Activated CD8-positive, alpha-beta memory T cell treated with anti-CD3 and anti-CD28 coated beads, Interleukin-2, amount 50 U/mL, for 1 hour (primary cell): ENCODE results near the gene HCN1.
"Not testable (repeated sequence)": the region's sequence is repeated elsewhere in the genome, so short reads cannot be mapped to it uniquely, and the experiment has no call there.

ENCODE experiments used
- DNase-seq: peaks from one replicate; pipeline ENCODE4 v3.0.0-alpha.2; 2020; ENCODE audit errors: extremely low read depth

HCN1 gene

DNA sequence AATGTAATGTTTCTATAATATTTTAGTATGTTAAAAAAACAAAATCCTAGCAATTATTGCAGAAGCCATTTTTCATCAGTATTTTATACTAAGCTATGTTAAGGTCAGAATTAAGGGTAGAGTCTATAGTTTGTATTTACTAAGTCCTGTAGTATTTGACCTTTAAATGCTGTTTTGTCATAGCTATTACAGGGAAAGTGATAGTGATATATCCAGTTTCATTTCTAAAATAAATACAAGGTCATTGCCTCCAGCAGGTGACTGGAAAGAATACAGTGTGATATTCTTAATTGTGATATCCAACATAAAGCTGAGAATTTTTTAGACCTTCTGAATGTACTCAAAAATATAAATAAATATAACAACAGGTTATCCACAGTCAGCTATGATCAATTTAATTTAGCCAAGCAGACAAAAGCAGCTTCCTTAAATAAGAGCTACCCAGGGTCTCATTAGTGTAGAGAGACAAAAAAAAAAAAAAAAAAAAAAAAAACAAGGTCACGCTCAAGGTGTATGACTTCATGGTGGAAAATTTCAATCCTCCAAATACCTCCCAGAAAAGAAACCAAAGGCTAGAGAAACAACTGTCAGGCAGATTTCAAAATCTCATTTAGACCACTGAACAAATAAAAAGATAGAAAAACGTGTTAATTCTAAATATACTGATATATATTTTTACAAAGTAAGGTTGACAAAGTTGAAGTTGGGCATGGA is 278.7 kb downstream of the HCN1 start:
- DNase-seq, result no peak

DNA sequence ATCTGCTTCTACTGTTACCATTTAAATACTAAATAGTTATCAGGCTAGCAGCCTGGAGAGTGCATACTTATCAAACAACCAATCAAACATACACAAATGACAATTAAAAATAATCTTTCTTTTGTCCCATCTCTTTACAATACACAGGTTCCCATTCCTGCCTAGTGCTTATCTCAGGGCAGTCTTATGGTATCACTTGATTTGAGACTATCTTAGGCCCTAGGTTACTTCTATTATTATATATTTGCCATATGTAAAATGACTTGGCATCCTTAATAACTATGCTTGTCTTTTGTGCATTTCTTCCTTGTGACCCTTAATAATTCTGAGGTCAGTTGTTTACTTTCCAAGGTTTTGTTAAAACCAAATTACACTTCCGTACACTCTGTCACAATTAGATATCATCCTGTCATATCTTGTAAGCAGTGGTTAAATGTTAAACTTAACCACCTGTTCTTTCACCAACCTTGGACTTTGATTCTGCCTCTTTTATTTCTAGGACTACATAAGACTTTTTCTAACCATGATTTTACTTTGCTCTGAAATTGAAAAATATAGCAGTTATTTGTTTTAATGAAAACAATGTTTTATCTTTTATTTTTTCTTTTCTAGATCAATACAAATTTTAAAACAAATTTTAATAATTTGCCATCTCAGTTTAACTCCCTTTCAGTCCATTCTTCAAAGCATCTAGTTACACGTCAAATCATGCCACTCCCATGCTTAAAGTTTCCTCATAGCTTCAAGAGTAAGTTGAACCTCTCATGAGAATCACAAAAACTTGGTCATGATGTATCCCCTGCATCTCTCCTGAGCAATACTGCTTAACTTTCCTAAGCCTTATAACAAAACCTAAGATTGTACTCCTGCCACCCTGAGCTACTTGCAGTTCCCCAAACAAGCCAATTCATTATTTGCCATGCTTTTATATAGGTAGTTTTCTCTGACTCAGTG is 281.3 kb downstream of the HCN1 start:
- DNase-seq, result no peak

DNA sequence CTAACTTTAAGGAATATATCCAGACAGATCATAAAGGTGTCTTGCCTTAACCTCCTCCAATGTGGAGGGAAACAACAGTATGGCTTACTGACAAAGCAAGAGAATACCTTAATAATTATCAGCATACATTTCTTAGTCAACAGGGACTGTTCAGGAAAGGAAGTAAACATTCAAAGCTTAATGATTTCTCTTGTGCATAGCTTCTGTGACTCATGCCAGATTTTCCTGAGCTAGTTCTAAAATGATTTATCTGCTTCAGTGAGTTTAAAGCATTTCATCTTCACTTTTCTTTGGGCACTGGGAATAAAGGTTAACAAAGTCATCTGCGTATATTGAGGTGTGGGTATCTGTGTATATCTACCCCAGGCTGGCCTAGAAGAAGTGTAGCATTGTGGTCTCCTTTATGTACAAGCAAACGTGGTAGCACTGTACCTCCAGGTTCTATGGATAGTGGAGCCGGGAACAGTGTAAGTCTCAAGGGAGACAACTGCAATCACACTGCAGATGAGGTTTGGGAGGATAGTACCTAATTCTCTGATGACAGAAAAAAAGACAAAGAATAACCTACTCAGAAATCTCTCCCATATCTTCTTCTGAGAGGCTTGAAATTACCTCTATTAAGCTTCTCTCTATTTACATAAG is 284.1 kb downstream of the HCN1 start:
- no peak for DNase-seq

DNA sequence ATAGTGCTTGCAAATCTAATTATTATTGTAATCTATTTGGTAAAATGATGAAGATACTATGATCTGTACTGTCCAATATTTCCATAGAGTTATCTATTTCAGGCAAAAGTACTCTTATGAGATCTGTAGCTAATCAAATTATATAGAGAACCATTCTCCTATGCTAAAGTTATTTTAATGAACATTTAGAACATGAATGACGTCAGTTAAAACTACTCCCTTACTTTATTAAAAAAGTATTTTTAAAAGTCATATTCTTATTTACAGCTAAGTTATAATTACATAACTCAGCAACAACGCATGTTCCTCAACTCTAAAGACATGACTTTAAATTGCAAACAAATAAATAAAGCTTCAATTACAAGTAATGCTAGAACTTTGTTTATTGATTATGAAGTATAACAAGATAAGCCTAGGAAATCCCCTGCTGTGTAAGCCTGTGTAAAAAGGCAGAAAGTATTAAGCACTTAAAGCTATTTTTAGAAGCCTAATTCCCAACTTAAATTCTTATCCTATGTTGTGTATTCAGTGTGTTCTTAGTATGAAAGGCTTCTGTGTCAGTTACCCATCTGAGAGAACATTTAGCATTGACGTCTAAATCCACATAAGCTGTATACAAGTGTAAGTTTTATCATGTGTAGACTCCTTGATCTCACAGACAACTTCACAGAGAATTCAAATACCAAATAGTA is 285.7 kb downstream of the HCN1 start:
- DNase-seq, result no peak

DNA sequence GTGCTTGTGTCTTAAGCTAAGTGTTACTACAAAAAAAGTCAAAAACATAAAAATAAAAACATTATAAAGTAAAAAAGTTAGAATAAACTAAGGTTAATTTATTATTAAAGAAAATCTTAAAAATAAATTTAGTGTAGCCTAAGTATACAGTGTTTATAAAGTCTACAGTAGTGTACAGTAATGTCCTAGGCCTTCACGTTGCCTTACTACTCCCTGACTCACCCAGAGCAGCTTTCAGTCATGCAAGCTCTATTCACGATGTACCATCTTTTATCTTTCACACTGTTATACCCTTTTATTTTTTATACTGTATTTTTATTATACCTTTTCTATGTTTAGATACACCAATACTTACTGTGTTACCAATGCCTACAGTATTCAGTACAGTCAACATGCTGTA is 288.1 kb downstream of the HCN1 start:
- no peak for DNase-seq

DNA sequence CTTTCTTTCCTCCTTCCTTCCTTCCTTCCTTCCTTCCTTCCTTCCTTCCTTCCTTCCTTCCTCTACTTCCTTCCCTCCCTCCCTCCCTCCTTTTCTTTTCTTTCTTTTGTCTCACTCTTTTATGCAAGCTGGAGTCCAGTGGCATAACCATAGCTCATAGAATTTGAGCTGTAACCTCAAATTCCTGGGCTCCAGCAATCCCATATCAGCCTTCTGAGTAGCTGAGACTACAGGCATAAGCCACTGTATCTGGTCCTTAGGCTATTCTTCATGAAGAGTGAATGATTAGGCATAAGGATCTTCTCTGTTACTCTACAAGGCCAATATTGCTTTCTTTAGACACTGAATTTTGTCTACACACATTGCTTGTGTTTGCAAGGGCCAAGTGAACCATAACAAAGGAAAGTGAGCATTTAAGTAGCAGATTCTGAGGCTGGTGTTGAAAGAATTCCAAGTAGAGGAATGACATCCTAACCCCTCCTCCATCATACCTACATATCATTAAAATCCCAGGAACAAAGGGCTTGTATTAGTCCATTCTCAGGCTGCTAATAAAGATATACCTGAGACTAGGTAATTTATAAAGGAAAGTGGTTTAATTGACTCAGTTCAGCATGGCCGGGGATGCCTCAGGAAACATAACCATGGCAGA is 293.2 kb downstream of the HCN1 start:
- no peak for DNase-seq

DNA sequence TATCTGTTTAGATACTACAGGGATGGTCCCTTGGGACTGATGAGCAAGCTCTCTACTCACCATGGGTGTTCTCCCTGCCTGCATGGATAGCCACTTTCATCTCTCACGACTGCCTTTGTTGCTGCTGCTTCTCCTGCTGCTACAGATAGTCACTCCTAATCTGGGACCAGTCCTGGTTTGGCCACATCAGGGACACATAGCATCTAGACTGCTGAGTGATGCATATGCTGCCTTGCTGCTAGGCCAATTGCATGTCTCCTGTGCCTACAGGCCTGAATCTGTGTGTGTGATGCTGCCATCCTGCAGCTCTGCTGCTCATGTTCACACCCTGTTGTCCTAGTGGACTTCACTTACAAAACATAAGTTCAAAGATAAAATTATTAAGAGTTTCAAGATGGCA is 297.1 kb downstream of the HCN1 start:
- DNase-seq, result no peak

DNA sequence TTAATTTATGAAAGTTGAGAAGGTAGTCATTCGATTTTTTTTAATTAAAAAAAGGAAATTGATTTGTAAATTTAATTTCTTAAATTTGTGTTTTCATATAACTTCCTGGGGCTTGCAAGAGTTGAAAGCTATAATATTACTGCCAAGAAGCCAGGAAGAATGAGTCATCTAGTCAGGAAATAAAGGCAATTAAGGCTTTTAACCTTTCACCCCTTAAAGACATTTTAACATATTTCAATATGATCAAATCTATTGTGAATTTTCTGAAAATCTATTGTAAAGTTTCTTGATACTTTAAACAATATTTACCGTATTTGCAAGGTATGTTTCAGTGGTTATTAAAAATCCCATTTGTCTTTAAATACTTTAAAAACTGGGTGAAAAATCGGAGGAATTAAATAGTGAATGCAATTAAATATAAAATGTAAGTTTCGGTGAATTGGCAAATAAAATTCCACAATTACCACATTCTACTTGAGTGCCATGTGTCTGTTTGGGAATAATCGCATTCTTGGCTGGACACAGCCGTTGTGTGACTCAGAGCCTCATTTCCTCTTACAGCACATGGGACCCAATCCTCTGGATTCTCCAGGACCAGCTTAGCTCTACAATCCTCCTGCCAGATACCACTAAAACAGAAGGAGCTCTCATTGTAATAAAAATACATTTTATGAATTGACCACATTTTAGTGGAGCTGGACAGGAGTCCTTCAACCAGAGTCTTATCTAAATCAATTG is 310.7 kb downstream of the HCN1 start:
- no peak for DNase-seq

DNA sequence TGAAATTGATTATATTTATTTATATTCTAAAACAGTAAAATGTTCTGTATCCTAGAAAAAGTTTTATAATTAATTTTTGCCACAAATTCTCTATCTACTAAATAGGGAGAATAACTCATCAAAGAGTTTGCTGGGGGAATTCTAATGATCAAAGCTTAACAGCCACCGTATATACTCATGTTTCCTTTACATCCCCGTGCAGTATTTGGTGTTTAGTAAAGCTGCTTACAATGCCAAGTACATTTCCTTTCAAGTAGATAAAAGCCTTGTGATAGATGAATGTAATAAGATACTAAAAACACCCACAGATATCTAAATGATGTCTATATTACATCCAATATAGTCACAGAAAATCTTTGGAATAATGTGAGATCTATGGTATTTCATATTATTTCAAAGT is 312.2 kb downstream of the HCN1 start:
- no peak for DNase-seq

DNA sequence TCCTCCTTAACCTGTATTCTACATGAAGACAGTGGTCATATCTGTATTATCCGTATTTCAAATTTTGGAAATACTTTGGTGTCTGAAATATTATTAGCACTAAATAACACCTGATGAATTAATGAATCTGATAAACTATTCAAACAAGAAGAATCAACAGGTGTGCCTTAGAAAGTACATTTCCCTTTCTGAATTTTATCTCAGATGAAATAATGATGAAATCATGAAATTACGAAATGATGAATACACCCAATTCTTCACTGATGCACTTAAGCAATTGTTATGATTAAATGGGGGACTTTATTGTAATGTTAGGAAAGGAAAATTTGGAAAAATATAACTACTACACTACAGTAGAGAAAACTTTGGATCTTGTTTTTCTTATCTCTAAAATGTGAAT is 313.6 kb downstream of the HCN1 start:
- no peak for DNase-seq

DNA sequence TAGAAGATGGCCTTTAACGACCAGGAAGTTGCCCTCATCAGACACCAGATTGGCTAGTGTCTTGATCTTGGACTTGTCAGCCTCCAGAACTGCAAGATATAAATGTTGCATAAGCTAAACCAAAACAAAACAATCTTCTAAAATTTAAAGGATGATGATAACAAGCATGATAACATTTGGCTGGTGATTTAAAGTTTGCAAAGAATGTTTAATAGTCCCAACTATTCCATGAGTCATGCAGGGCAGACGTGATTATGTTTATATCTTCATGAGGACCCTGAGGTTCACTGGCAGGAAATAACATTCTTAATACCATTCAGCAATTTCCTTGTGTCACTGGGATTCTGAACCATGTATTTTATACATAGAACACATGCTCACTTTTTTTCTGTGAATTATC is 319.8 kb downstream of the HCN1 start:
- no peak for DNase-seq

DNA sequence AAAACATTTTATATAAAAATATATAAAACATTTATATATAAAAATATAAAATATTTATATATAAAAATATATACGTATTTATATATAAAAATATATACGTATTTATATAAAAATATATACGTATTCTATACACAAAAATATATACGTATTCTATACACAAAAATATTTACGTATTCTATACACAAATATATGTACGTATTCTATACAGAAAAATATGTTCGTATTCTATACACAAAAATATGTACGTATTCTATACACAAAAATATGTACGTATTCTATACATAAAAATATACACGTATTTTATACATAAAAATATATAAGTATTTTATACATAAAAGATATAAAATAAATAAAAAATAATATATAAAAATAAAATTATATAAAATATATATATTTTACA is 323.6 kb downstream of the HCN1 start:
- DNase-seq, result no peak

DNA sequence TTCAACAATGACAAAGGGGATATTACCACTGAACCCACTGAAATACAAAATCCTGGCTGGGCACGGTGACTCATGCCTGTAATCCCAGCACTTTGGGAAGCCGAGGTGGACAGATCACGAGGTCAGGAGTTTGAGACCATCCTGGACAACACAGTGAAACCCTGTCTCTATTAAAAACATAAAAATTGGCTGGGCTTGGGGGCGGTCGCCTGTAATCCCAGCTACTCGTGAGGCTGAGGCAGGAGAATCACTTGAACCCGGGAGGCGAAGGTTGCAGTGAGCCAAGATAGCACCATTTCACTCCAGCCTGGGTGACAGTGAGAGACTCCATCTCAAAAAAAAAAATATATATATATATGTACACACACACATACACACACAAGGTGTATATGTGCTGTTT is 324.8 kb downstream of the HCN1 start:
- not testable (repeated sequence) for DNase-seq

DNA sequence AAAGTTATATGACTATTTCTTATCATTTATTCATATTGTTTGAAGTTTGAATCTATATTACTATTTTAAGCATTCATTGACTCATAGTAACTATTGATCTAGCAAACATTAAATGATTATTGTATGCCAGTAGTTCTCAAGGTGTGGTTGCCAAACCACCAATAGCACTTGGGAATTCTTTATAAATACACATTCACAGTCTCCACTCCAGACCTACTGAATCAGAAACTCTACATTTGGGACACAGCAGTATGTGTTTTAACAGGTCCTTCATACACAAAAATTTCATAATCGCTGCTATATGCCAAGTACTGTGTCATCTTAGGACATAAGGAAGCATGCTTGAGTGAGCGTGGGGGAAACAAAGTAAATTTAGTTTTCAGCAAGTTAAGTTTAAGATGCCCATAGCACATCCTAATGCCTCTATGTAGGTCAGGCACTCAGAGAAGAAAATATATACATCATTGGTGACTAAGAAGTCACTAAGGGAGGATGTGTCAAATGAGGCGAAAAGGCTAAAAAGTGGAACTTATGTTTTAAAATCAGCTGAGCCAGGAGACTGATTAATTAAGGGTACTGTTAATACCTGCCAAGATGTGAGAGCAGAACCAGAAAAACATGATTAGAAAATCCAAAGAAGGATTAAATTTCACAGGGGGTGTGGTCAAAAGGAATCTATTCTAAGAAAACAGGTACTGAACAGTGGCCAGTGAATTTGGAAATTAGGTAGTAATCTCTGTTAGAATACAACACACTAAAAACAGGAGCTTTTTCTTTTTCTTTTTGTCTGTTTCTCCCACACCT is 340.8 kb downstream of the HCN1 start:
- DNase-seq, result no peak

DNA sequence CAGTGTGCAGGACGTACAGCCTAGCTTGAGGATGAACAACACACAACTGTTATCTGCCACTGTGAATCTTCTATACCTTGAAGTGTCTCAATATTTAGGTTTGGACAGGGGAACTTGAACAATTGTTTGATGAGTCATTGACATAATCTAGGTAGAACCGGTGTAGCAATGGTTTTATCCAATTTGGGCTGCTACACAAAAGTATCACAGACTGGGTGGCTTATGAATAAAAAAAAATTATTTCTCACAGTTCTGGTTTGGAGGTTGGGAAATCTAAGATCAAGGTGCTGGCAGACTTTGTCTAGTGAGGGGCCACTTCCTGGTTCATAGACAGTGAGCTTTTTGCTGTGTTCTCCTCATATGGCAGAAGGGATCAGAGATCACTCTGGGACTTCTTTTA is 359.7 kb downstream of the HCN1 start:
- no peak for DNase-seq

DNA sequence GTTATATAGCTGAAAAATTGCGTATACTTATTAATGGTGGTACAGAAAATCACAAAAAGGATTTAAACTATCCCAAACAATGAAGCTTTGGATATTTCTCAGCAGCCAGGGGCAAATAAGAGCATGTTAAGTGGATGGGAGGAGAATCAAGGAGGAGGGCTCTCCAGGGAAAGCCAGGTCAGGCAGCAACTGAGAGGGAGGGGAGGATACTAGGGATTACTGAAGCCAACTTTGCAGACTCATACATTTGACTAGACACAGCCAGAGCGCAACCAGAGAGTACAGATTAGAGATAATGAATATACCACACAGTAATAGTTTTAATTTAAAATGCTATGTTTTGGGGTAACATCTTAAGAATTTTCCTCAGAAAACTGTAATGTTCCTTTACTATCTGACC is 360.2 kb downstream of the HCN1 start:
- no peak for DNase-seq

DNA sequence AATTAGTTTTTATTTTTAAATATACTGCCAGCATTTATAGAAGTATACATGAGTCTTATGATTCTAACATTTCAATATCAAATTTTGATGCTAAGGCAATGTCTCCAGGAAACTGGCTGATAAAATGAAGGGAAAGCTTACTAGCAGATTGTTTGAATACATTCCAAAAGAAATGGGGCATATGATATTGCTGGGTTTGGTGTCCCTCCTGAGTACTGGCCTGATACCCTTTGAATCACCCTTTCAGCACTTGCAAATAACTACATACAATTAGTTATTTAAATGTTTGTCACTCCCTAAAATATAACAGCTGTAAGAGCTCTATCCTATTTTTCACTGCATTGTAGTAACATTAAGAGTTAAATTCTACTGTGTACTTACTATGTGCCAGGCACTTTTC is 360.8 kb downstream of the HCN1 start:
- no peak for DNase-seq

DNA sequence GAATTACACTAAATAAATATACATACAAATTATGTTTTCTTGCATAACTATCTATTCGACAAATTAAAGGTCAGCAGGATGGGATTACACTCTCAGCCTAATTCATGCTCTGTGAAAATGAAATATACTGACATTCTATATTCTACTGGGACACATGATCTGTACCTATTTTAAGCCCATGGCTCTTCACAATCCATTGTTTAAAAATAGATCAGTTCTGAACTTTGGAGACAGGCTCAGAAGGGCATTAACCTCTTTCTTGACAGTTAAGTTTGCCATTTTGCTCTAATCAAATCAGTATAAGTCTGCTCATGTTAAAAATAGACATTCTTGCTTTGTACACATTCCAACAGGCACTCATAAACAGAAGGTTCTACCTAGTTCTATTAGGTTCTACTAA is 361.2 kb downstream of the HCN1 start:
- no peak for DNase-seq

DNA sequence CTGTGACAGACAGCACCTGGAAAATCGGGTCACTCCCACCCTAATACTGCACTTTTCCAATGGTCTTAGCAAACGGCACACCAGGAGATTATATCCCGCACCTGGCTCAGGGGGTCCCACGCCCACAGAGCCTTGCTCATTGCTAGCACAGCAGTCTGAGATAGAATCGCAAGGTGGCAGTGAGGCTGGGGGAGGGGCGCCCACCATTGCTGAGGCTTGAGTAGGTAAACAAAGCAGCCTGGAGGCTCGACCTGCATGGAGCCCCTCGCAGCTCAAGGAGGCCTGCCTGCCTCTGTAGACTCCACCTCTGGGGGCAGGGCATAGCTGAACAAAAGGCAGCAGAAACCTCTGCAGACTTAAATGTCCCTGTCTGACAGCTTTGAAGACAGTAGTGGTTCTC is 383.6 kb downstream of the HCN1 start:
- DNase-seq, result not testable (repeated sequence)

DNA sequence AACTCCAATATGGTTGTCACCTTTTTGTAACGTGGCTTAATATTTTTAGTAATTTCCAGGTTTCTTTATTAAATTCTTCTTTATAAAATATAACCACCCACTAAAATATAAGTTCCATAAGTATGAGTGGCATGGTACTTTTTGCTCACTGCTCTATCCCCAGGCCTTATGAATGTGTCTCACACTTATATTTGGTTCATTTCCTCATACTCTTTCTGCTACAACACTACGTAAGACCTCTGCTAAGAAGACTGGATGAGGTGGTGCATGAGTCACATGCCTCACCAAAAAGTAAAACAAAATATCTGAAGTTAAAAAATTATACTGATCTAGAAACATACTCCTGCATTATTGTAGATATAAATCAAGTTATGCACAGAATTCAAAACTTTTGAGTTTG is 400.9 kb downstream of the HCN1 start:
- no peak for DNase-seq
